HUES48 (cell line): ENCODE measurements around the gene TMEM178B.

ENCODE experiments used
- H3K27ac ChIP-seq: one replicate; pipeline ENCODE4 v1.7.0; 2013; ENCODE audit warnings: low read depth, low read length, inconsistent platforms
- H3K27me3 ChIP-seq: 2 replicates; pipeline ENCODE4 v1.6.1; 2013; ENCODE audit warnings: mild to moderate bottlenecking, low read length; ENCODE audit not compliant: control insufficient read depth, insufficient read depth
- H3K36me3 ChIP-seq: 2 replicates; pipeline ENCODE4 v1.6.1; 2013; ENCODE audit warnings: low read length; ENCODE audit not compliant: control insufficient read depth, insufficient read depth
- H3K4me1 ChIP-seq: 2 replicates; pipeline ENCODE4 v1.6.1; 2013; ENCODE audit warnings: mild to moderate bottlenecking, low read length; ENCODE audit not compliant: control insufficient read depth, insufficient read depth
- H3K4me3 ChIP-seq: 2 replicates; pipeline ENCODE4 v1.5.1; 2013; ENCODE audit warnings: mild to moderate bottlenecking, low read depth, low read length
- H3K9ac ChIP-seq: 2 replicates; pipeline ENCODE4 v1.6.1; 2013; ENCODE audit warnings: mild to moderate bottlenecking, low read depth, low read length, moderate library complexity
- H3K9me3 ChIP-seq: 2 replicates; pipeline ENCODE4 v1.6.1; 2013; ENCODE audit warnings: low read length; ENCODE audit not compliant: control insufficient read depth, insufficient read depth

TMEM178B gene

GRCh38 chr7:141265668-141266067 is 191.8 kb downstream of the TMEM178B start:
- Histone ChIP-seq H3K36me3 (no peaks in the 10 kb centered on the region), H3K27me3 (no peaks in the 10 kb centered on the region), H3K9me3 (no peaks in the 10 kb centered on the region), H3K9ac (no peak overlapping the region), H3K4me1 (no peaks in the 10 kb centered on the region), H3K27ac (no peak overlapping the region), H3K4me3 (no peak overlapping the region)

GRCh38 chr7:141268614-141269013 is 194.8 kb downstream of the TMEM178B start:
- Histone ChIP-seq H3K4me3 (no peak overlapping the region), H3K36me3 (no peaks in the 10 kb centered on the region), H3K27ac (no peak overlapping the region), H3K9ac (no peak overlapping the region), H3K27me3 (no peaks in the 10 kb centered on the region), H3K9me3 (no peaks in the 10 kb centered on the region), H3K4me1 (no peaks in the 10 kb centered on the region)

GRCh38 chr7:141271451-141271850 is 197.6 kb downstream of the TMEM178B start:
- Histone ChIP-seq H3K4me1 (no peaks in the 10 kb centered on the region), H3K27me3 (no peaks in the 10 kb centered on the region), H3K9me3 (no peaks in the 10 kb centered on the region), H3K9ac (no peak overlapping the region), H3K27ac (no peak overlapping the region), H3K4me3 (no peak overlapping the region), H3K36me3 (no peaks in the 10 kb centered on the region)

GRCh38 chr7:141272417-141272816 is 198.6 kb downstream of the TMEM178B start:
- no peaks in the 10 kb centered on the region for H3K36me3 ChIP-seq

GRCh38 chr7:141275350-141275749 is 201.5 kb downstream of the TMEM178B start:
- Histone ChIP-seq H3K36me3 (no peaks in the 10 kb centered on the region), H3K4me1 (no peaks in the 10 kb centered on the region), H3K4me3 (no peak overlapping the region), H3K27ac (no peak overlapping the region), H3K27me3 (no peaks in the 10 kb centered on the region), H3K9me3 (no peaks in the 10 kb centered on the region), H3K9ac (no peak overlapping the region)

More at GRCh38 chr7:141272417-141272816, 198.6 kb downstream of the TMEM178B start:
- no peaks in the 10 kb centered on the region for H3K4me1 ChIP-seq
- H3K9ac ChIP-seq: no peak overlapping the region
- no peaks in the 10 kb centered on the region for H3K9me3 ChIP-seq
- no peak overlapping the region for H3K27ac ChIP-seq
- H3K4me3 ChIP-seq: no peak overlapping the region
- H3K27me3 ChIP-seq: no peaks in the 10 kb centered on the region

- no peak overlapping the region for H3K27ac ChIP-seq
- H3K9ac ChIP-seq: no peak overlapping the region
Observed at GRCh38 chr7:141276031-141276430, 202.2 kb downstream of the TMEM178B start.

GRCh38 chr7:141280100-141280499 is 206.2 kb downstream of the TMEM178B start:
- Histone ChIP-seq H3K36me3 (no peaks in the 10 kb centered on the region), H3K9me3 (no peaks in the 10 kb centered on the region), H3K27ac (no peak overlapping the region), H3K4me1 (no peaks in the 10 kb centered on the region), H3K27me3 (no peaks in the 10 kb centered on the region), H3K4me3 (no peak overlapping the region), H3K9ac (no peak overlapping the region)

More at GRCh38 chr7:141276031-141276430, 202.2 kb downstream of the TMEM178B start:
- Histone ChIP-seq H3K4me1 (no peaks in the 10 kb centered on the region), H3K4me3 (no peak overlapping the region), H3K36me3 (no peaks in the 10 kb centered on the region), H3K27me3 (no peaks in the 10 kb centered on the region), H3K9me3 (no peaks in the 10 kb centered on the region)

- Histone ChIP-seq H3K27me3 (no peaks in the 10 kb centered on the region), H3K4me1 (no peaks in the 10 kb centered on the region), H3K36me3 (no peaks in the 10 kb centered on the region), H3K9ac (no peak overlapping the region), H3K27ac (no peak overlapping the region), H3K4me3 (no peak overlapping the region), H3K9me3 (no peaks in the 10 kb centered on the region)
Observed at GRCh38 chr7:141281311-141281710, 207.4 kb downstream of the TMEM178B start.

- H3K36me3 ChIP-seq: no peaks in the 10 kb centered on the region
- no peaks in the 10 kb centered on the region for H3K4me1 ChIP-seq
- no peaks in the 10 kb centered on the region for H3K27me3 ChIP-seq
- no peak overlapping the region for H3K27ac ChIP-seq
- H3K9me3 ChIP-seq: no peaks in the 10 kb centered on the region
- no peak overlapping the region for H3K4me3 ChIP-seq
- H3K9ac ChIP-seq: no peak overlapping the region
Observed at GRCh38 chr7:141286522-141286921, 212.7 kb downstream of the TMEM178B start.

GRCh38 chr7:141287936-141288335 is 214.1 kb downstream of the TMEM178B start:
- Histone ChIP-seq H3K9me3 (no peaks in the 10 kb centered on the region), H3K4me3 (no peak overlapping the region), H3K27me3 (no peaks in the 10 kb centered on the region), H3K36me3 (no peaks in the 10 kb centered on the region), H3K9ac (no peak overlapping the region), H3K4me1 (no peaks in the 10 kb centered on the region), H3K27ac (no peak overlapping the region)

GRCh38 chr7:141288626-141289025 is 214.8 kb downstream of the TMEM178B start:
- Histone ChIP-seq H3K4me1 (0 out of 2 replicates have a peak, but pooled peaks cover 5% of the 10 kb centered on the region), H3K9ac (no peak overlapping the region), H3K27me3 (no peaks in the 10 kb centered on the region), H3K27ac (no peak overlapping the region), H3K9me3 (no peaks in the 10 kb centered on the region), H3K36me3 (no peaks in the 10 kb centered on the region), H3K4me3 (no peak overlapping the region)

- Histone ChIP-seq H3K9ac (no peak overlapping the region), H3K9me3 (no peaks in the 10 kb centered on the region), H3K4me3 (no peak overlapping the region), H3K4me1 (peaks cover 9% of the 10 kb centered on the region; the same call in 1 of the 2 replicates), H3K27ac (no peak overlapping the region), H3K36me3 (no peaks in the 10 kb centered on the region), H3K27me3 (no peaks in the 10 kb centered on the region)
Observed at GRCh38 chr7:141290365-141290764, 216.5 kb downstream of the TMEM178B start.
